Thyroid gland (tissue), 4 donors: Measurements from ENCODE around the gene SCD5.

Source experiments
- POLR2A ChIP-seq, 2 donors: fragments of 450-650 bp; IDR thresholded peaks; one replicate each; pipeline ENCODE4 v1.6.1; 2017; ENCODE audit warnings: antibody characterized with exemption in 2 of 2, mild to moderate bottlenecking in 2 of 2, moderate library complexity in 1 of 2
- TF ChIP-seq, protein P1 (sequence below), 6 experiments: fragments of 200-600 bp in 3 of 6; fragments of 450-650 bp in 3 of 6; sonication (generic) in 3 of 6; IDR thresholded peaks; one replicate each; pipeline ENCODE4 v1.5.1; 2016 to 2019; ENCODE audit warnings: antibody characterized with exemption in 6 of 6, mild to moderate bottlenecking in 2 of 6, inconsistent platforms in 1 of 6, moderate library complexity in 1 of 6

DNA sequence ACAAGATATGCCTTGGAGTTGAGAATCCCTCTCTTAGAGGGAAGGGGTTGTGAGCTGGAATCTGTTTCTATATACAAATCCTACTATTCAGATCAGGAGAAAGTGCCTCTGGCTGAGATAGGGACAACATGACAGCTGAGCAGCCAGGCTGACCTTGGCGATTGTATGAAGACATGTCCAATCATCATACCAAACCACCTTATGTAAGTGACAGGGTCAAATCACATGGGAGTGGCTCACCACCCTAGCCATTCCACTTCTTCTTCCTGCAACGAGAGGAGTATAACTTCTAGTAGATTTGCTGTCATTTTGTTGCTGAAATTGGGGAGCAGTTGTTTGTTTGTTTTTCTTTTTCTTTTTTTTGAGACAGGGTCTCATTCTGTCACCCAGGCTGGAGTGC is 188.6 kb downstream of the SCD5 start:
- TF ChIP-seq, protein P1, sequence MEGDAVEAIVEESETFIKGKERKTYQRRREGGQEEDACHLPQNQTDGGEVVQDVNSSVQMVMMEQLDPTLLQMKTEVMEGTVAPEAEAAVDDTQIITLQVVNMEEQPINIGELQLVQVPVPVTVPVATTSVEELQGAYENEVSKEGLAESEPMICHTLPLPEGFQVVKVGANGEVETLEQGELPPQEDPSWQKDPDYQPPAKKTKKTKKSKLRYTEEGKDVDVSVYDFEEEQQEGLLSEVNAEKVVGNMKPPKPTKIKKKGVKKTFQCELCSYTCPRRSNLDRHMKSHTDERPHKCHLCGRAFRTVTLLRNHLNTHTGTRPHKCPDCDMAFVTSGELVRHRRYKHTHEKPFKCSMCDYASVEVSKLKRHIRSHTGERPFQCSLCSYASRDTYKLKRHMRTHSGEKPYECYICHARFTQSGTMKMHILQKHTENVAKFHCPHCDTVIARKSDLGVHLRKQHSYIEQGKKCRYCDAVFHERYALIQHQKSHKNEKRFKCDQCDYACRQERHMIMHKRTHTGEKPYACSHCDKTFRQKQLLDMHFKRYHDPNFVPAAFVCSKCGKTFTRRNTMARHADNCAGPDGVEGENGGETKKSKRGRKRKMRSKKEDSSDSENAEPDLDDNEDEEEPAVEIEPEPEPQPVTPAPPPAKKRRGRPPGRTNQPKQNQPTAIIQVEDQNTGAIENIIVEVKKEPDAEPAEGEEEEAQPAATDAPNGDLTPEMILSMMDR (IDR thresholded peaks at IDR 0.05): no peak
- TF ChIP-seq POLR2A (IDR thresholded peaks at IDR 0.05): no peak
